Astrocyte (in vitro differentiated cells and primary cell): ENCODE data around the gene EN2.

Source experiments
- EZH2 ChIP-seq: IDR thresholded peaks from 2 replicates; pipeline ENCODE4 v1.6.1; 2012; ENCODE audit warnings: mild to moderate bottlenecking, low read length, inconsistent platforms; ENCODE audit not compliant: insufficient read depth
- TF ChIP-seq, protein P1 (sequence below): IDR thresholded peaks from 2 replicates; pipeline ENCODE4 v1.5.1; 2011; ENCODE audit warnings: low read depth, mild to moderate bottlenecking, inconsistent platforms, low read length, moderate library complexity; ENCODE audit not compliant: insufficient read depth

GRCh38 chr7:155412416-155413253 is 45.3 kb upstream of the EN2 start:
- TF ChIP-seq, protein P1, sequence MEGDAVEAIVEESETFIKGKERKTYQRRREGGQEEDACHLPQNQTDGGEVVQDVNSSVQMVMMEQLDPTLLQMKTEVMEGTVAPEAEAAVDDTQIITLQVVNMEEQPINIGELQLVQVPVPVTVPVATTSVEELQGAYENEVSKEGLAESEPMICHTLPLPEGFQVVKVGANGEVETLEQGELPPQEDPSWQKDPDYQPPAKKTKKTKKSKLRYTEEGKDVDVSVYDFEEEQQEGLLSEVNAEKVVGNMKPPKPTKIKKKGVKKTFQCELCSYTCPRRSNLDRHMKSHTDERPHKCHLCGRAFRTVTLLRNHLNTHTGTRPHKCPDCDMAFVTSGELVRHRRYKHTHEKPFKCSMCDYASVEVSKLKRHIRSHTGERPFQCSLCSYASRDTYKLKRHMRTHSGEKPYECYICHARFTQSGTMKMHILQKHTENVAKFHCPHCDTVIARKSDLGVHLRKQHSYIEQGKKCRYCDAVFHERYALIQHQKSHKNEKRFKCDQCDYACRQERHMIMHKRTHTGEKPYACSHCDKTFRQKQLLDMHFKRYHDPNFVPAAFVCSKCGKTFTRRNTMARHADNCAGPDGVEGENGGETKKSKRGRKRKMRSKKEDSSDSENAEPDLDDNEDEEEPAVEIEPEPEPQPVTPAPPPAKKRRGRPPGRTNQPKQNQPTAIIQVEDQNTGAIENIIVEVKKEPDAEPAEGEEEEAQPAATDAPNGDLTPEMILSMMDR = no peak
- no peak for TF ChIP-seq EZH2
